ENCODE data around the gene TUBGCP4.
A peak's percentile ranks its signal among the peaks of the same experiment; 100 is the strongest.

TUBGCP4 gene

DNA sequence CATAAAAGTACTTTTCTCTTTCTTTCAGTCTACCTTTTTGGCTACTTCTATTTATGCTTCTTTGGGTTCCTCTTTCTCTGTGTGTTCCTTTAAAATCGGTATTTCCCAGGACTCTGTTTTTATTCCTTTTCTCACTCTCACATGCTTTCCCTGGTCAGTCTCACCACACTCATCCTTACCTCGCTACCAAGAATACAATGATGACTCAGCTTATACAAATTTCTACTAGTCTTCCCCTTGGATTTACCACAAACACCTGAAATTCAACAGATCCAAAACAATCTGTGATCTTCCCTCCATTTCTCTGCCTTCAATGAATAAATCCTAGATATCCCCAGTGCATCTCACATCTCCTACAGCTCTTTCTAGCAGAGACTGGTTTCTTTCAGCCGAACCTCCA lies 52.9 kb downstream of the TUBGCP4 start:
- Mint-ChIP-seq H3K36me3 (peaks cover 14% of the 10 kb centered on the region), H3K27me3 (no peaks in the 10 kb centered on the region), H3K9me3 (ENCODE audit: low read depth) (no peaks in the 10 kb centered on the region), H3K4me3 (no peak overlapping the region), H3K27ac (no peak overlapping the region), H3K4me1 (ENCODE audit: low read depth) (peaks cover 11% of the 10 kb centered on the region)

DNA sequence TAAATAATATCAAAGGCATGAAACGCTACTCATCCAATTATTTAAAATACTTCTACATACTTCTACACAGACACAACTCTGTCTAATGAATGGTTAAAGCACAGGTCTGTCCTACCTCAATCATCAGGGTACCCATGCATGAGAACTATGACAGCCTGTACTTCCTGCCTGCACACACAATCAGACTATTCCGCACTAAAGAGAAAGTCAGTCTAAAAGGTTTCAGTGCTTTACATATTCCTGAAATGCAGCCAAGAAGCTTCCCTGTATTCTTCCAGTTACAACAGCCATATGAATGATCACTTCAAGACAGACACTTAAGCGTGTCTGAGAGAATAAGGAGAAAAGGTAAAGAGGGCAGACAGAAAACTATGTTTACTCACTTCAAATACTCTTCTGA lies 58.8 kb downstream of the TUBGCP4 start:
- no peaks in the 10 kb centered on the region for H3K4me1 Mint-ChIP-seq (ENCODE audit: low read depth)
- H3K27me3 Mint-ChIP-seq = no peaks in the 10 kb centered on the region
- no peak overlapping the region for H3K4me3 Mint-ChIP-seq
- peaks cover 9% of the 10 kb centered on the region for H3K36me3 Mint-ChIP-seq
- H3K9me3 Mint-ChIP-seq (ENCODE audit: low read depth) = no peaks in the 10 kb centered on the region
- no peak overlapping the region for H3K27ac Mint-ChIP-seq

GRCh38 chr15:43433165-43433564 lies 62.3 kb downstream of the TUBGCP4 start:
- Mint-ChIP-seq H3K9me3 (ENCODE audit: low read depth) (no peaks in the 10 kb centered on the region), H3K4me3 (no peak overlapping the region), H3K27me3 (no peaks in the 10 kb centered on the region), H3K27ac (no peak overlapping the region), H3K36me3 (peaks cover 8% of the 10 kb centered on the region), H3K4me1 (ENCODE audit: low read depth) (no peaks in the 10 kb centered on the region)

GRCh38 chr15:43433661-43434303 lies 62.9 kb downstream of the TUBGCP4 start:
- Mint-ChIP-seq H3K36me3 (peaks cover 8% of the 10 kb centered on the region), H3K4me3 (no peak overlapping the region), H3K4me1 (ENCODE audit: low read depth) (no peaks in the 10 kb centered on the region), H3K9me3 (ENCODE audit: low read depth) (no peaks in the 10 kb centered on the region), H3K27ac (no peak overlapping the region), H3K27me3 (no peaks in the 10 kb centered on the region)

GRCh38 chr15:43434446-43434845 lies 63.5 kb downstream of the TUBGCP4 start:
- no peaks in the 10 kb centered on the region for H3K27me3 Mint-ChIP-seq
- H3K27ac Mint-ChIP-seq = no peak overlapping the region
- no peak overlapping the region for H3K4me3 Mint-ChIP-seq

DNA sequence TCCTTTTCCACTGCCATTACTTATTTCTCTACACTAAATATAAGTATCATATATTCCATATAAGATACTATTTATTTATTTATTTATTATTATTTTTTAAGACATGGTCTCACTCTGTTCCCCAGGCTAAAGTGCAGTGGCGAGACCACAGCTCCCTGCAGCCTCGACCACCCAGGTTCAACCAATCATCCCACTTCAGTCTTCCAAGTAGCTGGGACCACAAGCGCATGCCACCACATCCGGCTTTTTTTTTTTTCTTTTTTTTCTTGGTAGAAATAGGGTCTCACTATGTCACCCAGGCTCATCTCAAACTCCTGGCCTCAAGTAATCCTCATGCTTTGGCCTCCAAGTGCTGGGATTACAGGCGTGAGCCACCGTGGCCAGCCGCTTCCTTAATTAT lies 65.5 kb downstream of the TUBGCP4 start:
- Mint-ChIP-seq H3K27ac (no peak overlapping the region), H3K27me3 (no peaks in the 10 kb centered on the region), H3K36me3 (peaks cover 7% of the 10 kb centered on the region), H3K4me3 (no peak overlapping the region), H3K9me3 (ENCODE audit: low read depth) (no peaks in the 10 kb centered on the region), H3K4me1 (ENCODE audit: low read depth) (peaks cover 6% of the 10 kb centered on the region)

More at GRCh38 chr15:43434446-43434845, 63.5 kb downstream of the TUBGCP4 start:
- H3K36me3 Mint-ChIP-seq = peaks cover 8% of the 10 kb centered on the region
- no peaks in the 10 kb centered on the region for H3K4me1 Mint-ChIP-seq (ENCODE audit: low read depth)
- H3K9me3 Mint-ChIP-seq (ENCODE audit: low read depth) = no peaks in the 10 kb centered on the region

GRCh38 chr15:43439268-43439667 lies 68.4 kb downstream of the TUBGCP4 start:
- H3K9me3 Mint-ChIP-seq (ENCODE audit: low read depth) = no peaks in the 10 kb centered on the region

GRCh38 chr15:43440721-43441281 lies 69.9 kb downstream of the TUBGCP4 start:
- peak overlapping the region; percentile 30 for H3K4me3 Mint-ChIP-seq
- H3K9me3 Mint-ChIP-seq (ENCODE audit: low read depth) = no peaks in the 10 kb centered on the region
- H3K27ac Mint-ChIP-seq = peak overlapping the region; percentile 92
- peaks cover 8% of the 10 kb centered on the region for H3K4me1 Mint-ChIP-seq (ENCODE audit: low read depth)
- no peaks in the 10 kb centered on the region for H3K27me3 Mint-ChIP-seq
- peaks cover 12% of the 10 kb centered on the region for H3K36me3 Mint-ChIP-seq

More at GRCh38 chr15:43439268-43439667, 68.4 kb downstream of the TUBGCP4 start:
- H3K27me3 Mint-ChIP-seq = no peaks in the 10 kb centered on the region
- no peak overlapping the region for H3K4me3 Mint-ChIP-seq
- H3K27ac Mint-ChIP-seq = no peak overlapping the region
- peaks cover 8% of the 10 kb centered on the region for H3K4me1 Mint-ChIP-seq (ENCODE audit: low read depth)
- peaks cover 5% of the 10 kb centered on the region for H3K36me3 Mint-ChIP-seq

DNA sequence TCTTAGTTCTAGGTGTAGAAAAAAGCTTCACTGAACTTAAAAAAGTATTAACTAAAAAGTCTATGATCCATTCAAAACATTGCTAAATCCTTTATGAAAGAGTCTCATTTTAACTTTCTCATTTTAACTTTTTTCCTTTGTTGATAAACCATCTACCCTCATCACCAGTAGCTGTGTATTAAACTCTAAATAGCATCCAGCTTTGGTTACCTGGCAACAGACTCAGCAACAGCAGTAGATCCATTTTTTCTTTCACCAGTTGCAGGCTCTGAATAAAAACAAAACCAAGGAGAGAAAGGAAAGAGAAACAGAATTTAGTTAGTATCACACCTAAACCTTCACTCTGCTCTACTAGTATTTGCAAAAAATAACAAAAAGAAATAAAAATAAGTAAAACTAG lies 70.4 kb downstream of the TUBGCP4 start:
- no peak overlapping the region for H3K4me3 Mint-ChIP-seq
- H3K9me3 Mint-ChIP-seq (ENCODE audit: low read depth) = no peaks in the 10 kb centered on the region
- peaks cover 12% of the 10 kb centered on the region for H3K36me3 Mint-ChIP-seq
- H3K27me3 Mint-ChIP-seq = no peaks in the 10 kb centered on the region
- H3K4me1 Mint-ChIP-seq (ENCODE audit: low read depth) = peaks cover 8% of the 10 kb centered on the region
- peak overlapping the region; percentile 92 for H3K27ac Mint-ChIP-seq

DNA sequence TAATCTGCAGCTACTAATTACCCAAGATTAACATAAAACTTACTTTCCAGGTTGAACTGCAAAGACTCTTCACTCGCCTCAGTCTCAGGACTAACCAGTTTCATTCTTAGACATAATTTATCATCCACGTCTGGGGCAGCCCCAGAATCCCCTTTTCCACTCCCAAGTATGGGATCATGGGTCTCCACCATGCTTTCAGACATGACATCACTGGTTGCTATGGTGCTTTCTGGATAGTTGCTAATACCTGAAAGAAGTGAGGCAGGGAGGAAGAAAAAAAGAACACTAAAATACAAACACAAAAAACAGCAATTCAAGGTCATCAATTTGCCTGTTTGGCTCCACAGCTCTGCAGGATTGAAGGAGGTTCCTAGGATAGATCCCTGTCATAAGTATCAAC lies 75.4 kb downstream of the TUBGCP4 start:
- Mint-ChIP-seq H3K4me1 (ENCODE audit: low read depth) (peaks cover 5% of the 10 kb centered on the region), H3K27me3 (no peaks in the 10 kb centered on the region), H3K4me3 (no peak overlapping the region), H3K36me3 (peaks cover 12% of the 10 kb centered on the region), H3K27ac (no peak overlapping the region), H3K9me3 (ENCODE audit: low read depth) (no peaks in the 10 kb centered on the region)

- H3K4me1 Mint-ChIP-seq (ENCODE audit: low read depth) = peaks cover 2% of the 10 kb centered on the region
- H3K36me3 Mint-ChIP-seq = peaks cover 12% of the 10 kb centered on the region
- H3K9me3 Mint-ChIP-seq (ENCODE audit: low read depth) = no peaks in the 10 kb centered on the region
- H3K4me3 Mint-ChIP-seq = no peak overlapping the region
- no peak overlapping the region for H3K27ac Mint-ChIP-seq
- H3K27me3 Mint-ChIP-seq = no peaks in the 10 kb centered on the region
Measured at GRCh38 chr15:43449981-43450380, 79.1 kb downstream of the TUBGCP4 start.

All from activated naive CD8-positive, alpha-beta T cell (primary cell).